Transverse colon (tissue), 4 donors: ENCODE measurements around the gene PKMYT1. TPM values are rescaled to one million over a fixed set of nuclear protein-coding genes. Genes with fewer than 3 reads are reported as not detected.

Experiments used
- DNase-seq: peaks from one replicate; pipeline ENCODE4 v3.0.0-alpha.2; 2019
- H3K27ac ChIP-seq, 4 donors: fragments of 200-600 bp; sonication (generic); 2 replicates each; pipeline ENCODE4 v1.5.1; 2016 to 2018; ENCODE audit warnings: inconsistent platforms in 4 of 4
- H3K27me3 ChIP-seq: fragments of 200-600 bp; sonication (generic); 2 replicates; pipeline ENCODE4 v1.5.1; 2017; ENCODE audit warnings: inconsistent platforms
- H3K36me3 ChIP-seq, 4 donors: fragments of 200-600 bp; sonication (generic); 2 replicates each; pipeline ENCODE4 v1.5.1; 2017 to 2019; ENCODE audit warnings: inconsistent platforms in 4 of 4
- H3K4me1 ChIP-seq, 4 donors: fragments of 200-600 bp; sonication (generic); 2 replicates each; pipeline ENCODE4 v1.5.1; 2017 to 2020; ENCODE audit warnings: inconsistent platforms in 4 of 4
- H3K4me3 ChIP-seq, 4 donors: fragments of 200-600 bp; sonication (generic); 1 replicate in 1 of 4; 2 replicates in 3 of 4; pipeline versions ENCODE4 v1.5.1 to v1.6.1; 2017 to 2019; ENCODE audit warnings: inconsistent platforms in 4 of 4
- H3K9me3 ChIP-seq, 2 donors: fragments of 200-600 bp; sonication (generic); 2 replicates each; pipeline ENCODE4 v1.5.1; 2017 to 2019; ENCODE audit warnings: inconsistent platforms in 2 of 2
- EP300 ChIP-seq: sonication (generic); formaldehyde crosslinking; IDR thresholded peaks from one replicate; pipeline ENCODE4 v1.6.1; 2017; ENCODE audit warnings: antibody characterized with exemption, low read depth
- POLR2A ChIP-seq: fragments of 450-650 bp; IDR thresholded peaks from one replicate; pipeline ENCODE4 v1.6.1; 2016; ENCODE audit warnings: antibody characterized with exemption, mild to moderate bottlenecking, moderate library complexity
- POLR2AphosphoS5 ChIP-seq, 3 donors: sonication (generic); formaldehyde crosslinking; IDR thresholded peaks; one replicate each; pipeline ENCODE4 v1.6.1; 2016; ENCODE audit warnings: antibody characterized with exemption in 3 of 3
- WGBS, 2 donors: methylation state at CpG; one replicate each; pipeline ENCODE4 v1.1.5; 2018; ENCODE audit warnings: low coverage in 1 of 2; 5-methylcytosine and 5-hydroxymethylcytosine counted together
- in situ Hi-C, 4 donors: fragments of 200-750 bp; cut with MboI; loops; one replicate each; pipeline versions ENCODE4 v1.15.0 to v1.15.1; 2017; ENCODE audit warnings: low sequenced_read_pairs in 3 of 4, low pct_ligation_motif_present in 1 of 4, low pct_unique_long_range_greater_than_20kb in 1 of 4
- intact Hi-C: fragments of 100-400 bp; cut with DNase I; formaldehyde crosslinking; loops from one replicate; pipeline ENCODE4 v1.15.1; 2023; ENCODE audit warnings: low total_unique reads
- total RNA-seq, 4 donors: library from RNA; depleted of rRNA; stranded (reverse); fragments of >200 nt; gene quantifications; one replicate each; pipeline ENCODE4 v1.1.0, GENCODE V29; 2016
- TF ChIP-seq, protein P1 (sequence below), 5 experiments: fragments of 200-600 bp in 3 of 5; fragments of 450-650 bp in 2 of 5; sonication (generic) in 3 of 5; IDR thresholded peaks; 1 replicate in 2 of 5; 2 replicates in 3 of 5; pipeline ENCODE4 v1.5.1; 2016 to 2017; ENCODE audit warnings: antibody characterized with exemption in 5 of 5, inconsistent platforms in 3 of 5, mild to moderate bottlenecking in 2 of 5, moderate library complexity in 1 of 5

Gene PKMYT1
- total RNA-seq, 4 donors from 2014 or later: 0.55 to 3.6 (median 3.0) TPM; not detected in 1

DNA sequence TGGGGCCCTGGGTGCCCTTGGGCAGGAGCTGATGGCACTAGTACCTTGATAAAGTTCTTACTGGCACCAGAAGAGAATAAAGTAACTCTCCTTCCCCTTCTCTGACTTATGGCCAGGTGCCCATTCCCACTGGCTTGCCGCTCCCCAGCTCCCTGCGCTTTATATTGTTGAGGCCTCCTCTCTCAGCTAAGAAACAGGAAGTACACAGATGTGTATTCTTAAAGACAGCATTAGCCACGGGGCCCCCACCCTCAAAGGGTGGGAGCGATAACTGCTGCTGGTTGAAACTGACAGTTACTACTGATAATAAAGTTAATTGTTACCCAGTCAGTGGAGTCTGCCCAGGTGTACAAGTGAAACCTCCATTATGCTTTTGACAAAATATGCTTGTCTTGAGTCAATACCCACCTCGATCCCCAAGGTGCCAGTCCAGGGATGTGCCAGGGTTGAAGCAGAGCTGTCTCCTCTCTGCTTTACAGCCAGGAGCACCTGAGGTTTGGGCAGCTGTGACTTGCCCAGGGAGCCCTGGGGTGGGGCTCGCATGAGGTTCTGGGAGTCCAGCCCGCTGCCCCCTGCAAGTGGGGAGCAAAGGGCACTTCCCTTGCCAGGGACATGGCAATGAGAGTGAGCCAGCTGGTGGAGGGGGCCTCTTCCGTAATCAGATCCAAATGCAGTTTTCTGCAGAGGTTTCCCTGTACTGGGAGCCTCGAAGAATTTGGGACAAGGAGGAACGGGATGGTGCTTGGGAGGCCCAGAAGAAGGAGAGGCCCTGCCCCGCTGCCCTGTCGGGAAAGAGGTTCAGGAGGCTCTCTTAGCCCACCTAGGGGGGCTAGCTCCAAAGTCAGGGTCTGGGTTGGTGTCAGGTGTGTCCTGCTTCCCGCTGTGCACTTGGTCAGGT, 27.1 kb upstream of the PKMYT1 start:
- intact Hi-C loops (no loop called here), in situ Hi-C loops (no loop called here)
- Histone ChIP-seq H3K4me1 (peaks cover 14 to 53% (median 32%) of the 10 kb centered on the region in 4 donors), H3K27me3 (peaks cover 59% of the 10 kb centered on the region), H3K9me3 (no peaks in the 10 kb centered on the region), H3K27ac (peak overlapping the region; percentile 68 to 91 (median 80)), H3K4me3 (peak overlapping the region in 1 of 4 donors; percentile 9), H3K36me3 (no peaks in the 10 kb centered on the region)
- TF ChIP-seq POLR2A: peak; percentile 46
- TF ChIP-seq POLR2AphosphoS5 (IDR thresholded peaks at IDR 0.05): peak in 2 of 3 donors; percentile 36 to 41
- TF ChIP-seq, protein P1, sequence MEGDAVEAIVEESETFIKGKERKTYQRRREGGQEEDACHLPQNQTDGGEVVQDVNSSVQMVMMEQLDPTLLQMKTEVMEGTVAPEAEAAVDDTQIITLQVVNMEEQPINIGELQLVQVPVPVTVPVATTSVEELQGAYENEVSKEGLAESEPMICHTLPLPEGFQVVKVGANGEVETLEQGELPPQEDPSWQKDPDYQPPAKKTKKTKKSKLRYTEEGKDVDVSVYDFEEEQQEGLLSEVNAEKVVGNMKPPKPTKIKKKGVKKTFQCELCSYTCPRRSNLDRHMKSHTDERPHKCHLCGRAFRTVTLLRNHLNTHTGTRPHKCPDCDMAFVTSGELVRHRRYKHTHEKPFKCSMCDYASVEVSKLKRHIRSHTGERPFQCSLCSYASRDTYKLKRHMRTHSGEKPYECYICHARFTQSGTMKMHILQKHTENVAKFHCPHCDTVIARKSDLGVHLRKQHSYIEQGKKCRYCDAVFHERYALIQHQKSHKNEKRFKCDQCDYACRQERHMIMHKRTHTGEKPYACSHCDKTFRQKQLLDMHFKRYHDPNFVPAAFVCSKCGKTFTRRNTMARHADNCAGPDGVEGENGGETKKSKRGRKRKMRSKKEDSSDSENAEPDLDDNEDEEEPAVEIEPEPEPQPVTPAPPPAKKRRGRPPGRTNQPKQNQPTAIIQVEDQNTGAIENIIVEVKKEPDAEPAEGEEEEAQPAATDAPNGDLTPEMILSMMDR (IDR thresholded peaks at IDR 0.05): no peak
- DNase-seq: peak; percentile 79
- 23% methylated on average over 13 of the region's 13 CpGs; no CpG with 5 or more reads in 1 of the 2 donors for WGBS, 2 donors

DNA sequence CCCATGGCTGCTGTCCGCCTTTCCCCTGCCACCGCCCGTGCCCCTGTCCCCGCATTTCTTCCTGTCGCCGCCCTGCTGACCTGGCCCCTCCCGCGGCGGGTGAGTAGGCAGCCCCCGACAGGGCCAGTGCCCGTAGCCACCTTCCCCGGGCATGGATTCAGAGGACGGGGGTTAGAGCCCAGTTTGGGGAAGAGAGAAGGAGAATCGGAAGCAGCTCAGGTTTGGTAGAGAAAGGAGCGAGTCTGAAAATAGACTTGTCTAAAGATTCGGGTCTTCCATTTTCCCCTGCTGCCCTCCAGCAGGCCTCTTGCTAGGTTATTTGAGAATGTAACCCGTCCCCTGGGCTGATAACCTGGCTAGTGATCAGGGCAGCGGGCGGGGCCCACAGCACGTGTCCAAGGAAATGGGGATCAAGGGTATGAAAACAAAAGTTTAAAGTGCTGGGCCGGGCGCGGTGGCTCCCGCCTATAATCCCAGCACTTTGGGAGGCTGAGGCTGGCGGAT, 24.6 kb upstream of the PKMYT1 start:
- WGBS, 2 donors: 20% methylated on average over 15 of the region's 25 CpGs; no CpG with 5 or more reads in 1 of the 2 donors
- peaks cover 43% of the 10 kb centered on the region for H3K27me3 ChIP-seq

DNA sequence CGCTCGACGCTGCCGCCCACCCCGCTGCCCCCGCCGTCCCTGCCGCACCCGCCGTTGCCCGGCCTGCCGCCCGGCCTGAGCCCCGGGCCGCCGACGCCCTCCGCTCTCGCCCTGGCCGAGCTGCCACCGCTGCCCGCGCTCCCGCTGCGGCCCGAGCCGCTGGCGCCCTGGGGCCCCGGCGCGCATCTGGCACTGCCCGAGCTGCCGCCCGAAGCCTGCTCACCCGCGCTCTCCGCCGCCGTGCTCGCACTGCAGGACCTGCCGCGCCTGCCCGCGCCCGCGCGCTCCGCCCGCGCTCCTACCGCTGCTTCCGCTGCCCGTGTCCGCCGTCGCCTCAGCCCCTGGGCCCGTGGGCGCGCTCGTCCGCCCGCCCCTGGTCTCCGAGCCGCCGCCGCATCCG, 24.1 kb upstream of the PKMYT1 start:
- Histone ChIP-seq H3K4me1 (peaks cover 14 to 41% (median 32%) of the 10 kb centered on the region in 4 donors), H3K27me3 (peaks cover 38% of the 10 kb centered on the region), H3K4me3 (peak overlapping the region in 1 of 4 donors; percentile 37), H3K36me3 (no peaks in the 10 kb centered on the region), H3K27ac (peak overlapping the region in 3 of 4 donors; percentile 49 to 91 (median 85)), H3K9me3 (no peaks in the 10 kb centered on the region)
- DNase-seq: no peak
- WGBS, 2 donors: 0% methylated on average over 7 of the region's 67 CpGs; no CpG with 5 or more reads in 1 of the 2 donors
- intact Hi-C loops (no loop called here), in situ Hi-C loops (no loop called here)
- no peak for TF ChIP-seq POLR2A
- no peak for TF ChIP-seq EP300
- TF ChIP-seq, protein P1 (IDR thresholded peaks at IDR 0.05): no peak
- TF ChIP-seq POLR2AphosphoS5 (IDR thresholded peaks at IDR 0.05): no peak

More for the DNA sequence above, 24.6 kb upstream of the PKMYT1 start:
- Histone ChIP-seq H3K4me3 (peak overlapping the region in 3 of 4 donors; percentile 14 to 46 (median 37)), H3K4me1 (peaks cover 14 to 46% (median 32%) of the 10 kb centered on the region in 4 donors), H3K9me3 (no peaks in the 10 kb centered on the region), H3K27ac (peak overlapping the region; percentile 68 to 91 (median 80)), H3K36me3 (no peaks in the 10 kb centered on the region)
- in situ Hi-C loops (no loop called here), intact Hi-C loops (no loop called here)
- DNase-seq: peak; percentile 70
- TF ChIP-seq EP300 (no peak), POLR2A (peak; percentile 34), POLR2AphosphoS5 (IDR thresholded peaks at IDR 0.05) (peak in 1 of 3 donors; percentile 43)

DNA sequence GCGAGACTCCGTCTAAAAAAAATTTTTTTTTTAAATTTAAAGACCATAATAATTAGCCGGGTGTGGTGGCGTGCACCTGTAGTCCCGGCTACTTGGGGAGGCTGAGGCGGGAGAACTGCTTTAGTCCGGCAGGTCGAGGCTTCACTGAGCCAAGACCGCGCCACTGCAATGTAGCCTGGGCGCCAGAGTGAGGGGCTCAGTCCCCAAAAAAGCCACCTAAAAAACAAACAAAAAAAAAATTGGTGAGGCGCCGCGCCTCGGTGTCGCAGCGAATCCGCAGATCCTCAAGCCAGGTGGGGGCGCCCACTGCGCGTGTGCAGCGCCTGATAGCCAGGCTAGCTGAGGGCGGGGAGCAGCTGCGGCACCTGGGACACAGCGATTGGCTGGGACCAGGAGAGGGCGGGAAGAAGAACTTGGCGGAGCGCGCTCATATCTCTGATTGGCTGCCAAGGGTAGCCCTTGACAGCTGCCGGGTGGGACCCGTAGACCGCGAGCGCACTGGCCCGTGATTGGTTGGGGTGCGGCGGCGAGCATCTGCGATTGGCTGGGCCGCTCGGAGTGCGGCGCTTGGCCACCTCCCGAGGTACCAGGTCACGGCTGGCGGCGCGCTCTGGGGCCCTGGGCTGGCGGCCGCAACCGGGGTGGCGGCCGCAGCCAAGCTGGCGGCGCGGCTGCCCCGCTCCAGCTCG, 23.5 kb upstream of the PKMYT1 start:
- H3K27ac ChIP-seq: peak overlapping the region in 2 of 4 donors; percentile 41 to 49
- no peaks in the 10 kb centered on the region for H3K9me3 ChIP-seq
- no peaks in the 10 kb centered on the region for H3K36me3 ChIP-seq
- 0 to 6% methylated on average over 1 to 52 of the region's 58 CpGs for WGBS, 2 donors
- peaks cover 32% of the 10 kb centered on the region for H3K27me3 ChIP-seq
- H3K4me3 ChIP-seq: peak overlapping the region in 2 of 4 donors; percentile 33 to 37
- peaks cover 14 to 40% (median 32%) of the 10 kb centered on the region in 4 donors for H3K4me1 ChIP-seq
- DNase-seq: peak; percentile 98
- no peak for TF ChIP-seq EP300
- peak in 2 of 3 donors; percentile 61 to 68 for TF ChIP-seq POLR2AphosphoS5 (IDR thresholded peaks at IDR 0.05)
- TF ChIP-seq, protein P1 (IDR thresholded peaks at IDR 0.05): peak; percentile 38 to 65 (median 46)
- TF ChIP-seq POLR2A: peak; percentile 50
- intact Hi-C loops (no loop called here), in situ Hi-C loops (no loop called here)
